GM23338 (cell line): ENCODE data around the gene FOCAD. TPM values are rescaled to one million over a fixed set of nuclear protein-coding genes. Genes with fewer than 3 reads are reported as not detected.

ENCODE experiments used
- ATAC-seq: fragments of 200-7000 bp; cut with Tn5 transposase; 3 replicates; pipeline ENCODE4 v1.9.1; 2020
- DNase-seq: peaks from one replicate; pipeline ENCODE4 v3.0.0-alpha.2; 2015; ENCODE audit warnings: low spot score
- H2AFZ ChIP-seq: fragments of 200-600 bp; sonication (generic); 2 replicates; pipeline ENCODE4 v1.8.0; 2016; ENCODE audit warnings: antibody characterized with exemption, mild to moderate bottlenecking, moderate library complexity
- H3F3A ChIP-seq: fragments of 200-600 bp; sonication (generic); replicated peaks from 2 replicates; pipeline ENCODE4 v1.8.0; 2017; ENCODE audit warnings: antibody characterized with exemption, mixed run types, low read depth
- H3K27ac ChIP-seq: fragments of 200-600 bp; sonication (generic); 2 replicates; pipeline ENCODE4 v1.6.1; 2016; ENCODE audit warnings: low read depth
- H3K27me3 ChIP-seq: fragments of 200-600 bp; sonication (generic); 2 replicates; pipeline ENCODE4 v1.8.0; 2016; ENCODE audit warnings: mild to moderate bottlenecking, mixed run types, moderate library complexity; ENCODE audit not compliant: insufficient read depth
- H3K36me3 ChIP-seq: fragments of 200-600 bp; sonication (generic); 2 replicates; pipeline ENCODE4 v1.8.0; 2016; ENCODE audit warnings: mild to moderate bottlenecking; ENCODE audit not compliant: insufficient read depth
- H3K4me1 ChIP-seq: fragments of 200-600 bp; sonication (generic); 2 replicates; pipeline ENCODE4 v1.8.0; 2016; ENCODE audit warnings: mild to moderate bottlenecking, moderate library complexity; ENCODE audit not compliant: insufficient read depth
- H3K4me2 ChIP-seq: fragments of 200-600 bp; sonication (generic); 2 replicates; pipeline ENCODE4 v1.7.1; 2017; ENCODE audit warnings: mixed run types
- H3K4me3 ChIP-seq: fragments of 200-600 bp; sonication (generic); 2 replicates; pipeline ENCODE4 v1.6.1; 2016; ENCODE audit warnings: mixed run types
- H3K79me2 ChIP-seq: fragments of 200-600 bp; sonication (generic); replicated peaks from 2 replicates; pipeline ENCODE4 v1.8.0; 2017; ENCODE audit warnings: mild to moderate bottlenecking; ENCODE audit not compliant: insufficient read depth
- H3K9me2 ChIP-seq: fragments of 200-600 bp; sonication (generic); 2 replicates; pipeline ENCODE4 v1.8.0; 2017; ENCODE audit not compliant: insufficient read depth
- H4K20me1 ChIP-seq: fragments of 200-600 bp; sonication (generic); replicated peaks from 2 replicates; pipeline ENCODE4 v1.8.0; 2017; ENCODE audit warnings: mild to moderate bottlenecking; ENCODE audit not compliant: insufficient read depth
- H3K27ac Mint-ChIP-seq: 2 replicates; pipeline ENCODE4 v1.8.0; 2020; ENCODE audit warnings: inconsistent platforms, mild to moderate bottlenecking, moderate library complexity, mixed read lengths
- H3K27me3 Mint-ChIP-seq: 3 replicates; pipeline ENCODE4 v1.8.0; 2022; ENCODE audit warnings: low read depth, mild to moderate bottlenecking, moderate library complexity, mixed read lengths, inconsistent platforms; ENCODE audit not compliant: insufficient read depth, poor library complexity
- H3K36me3 Mint-ChIP-seq: 3 replicates; pipeline ENCODE4 v1.8.0; 2021; ENCODE audit warnings: low read depth, mild to moderate bottlenecking, inconsistent platforms, moderate library complexity, mixed read lengths
- H3K4me1 Mint-ChIP-seq: 3 replicates; pipeline ENCODE4 v1.8.0; 2020; ENCODE audit warnings: mild to moderate bottlenecking, inconsistent platforms, mixed read lengths
- H3K4me3 Mint-ChIP-seq: 3 replicates; pipeline ENCODE4 v1.8.0; 2021; ENCODE audit warnings: moderate library complexity, mild to moderate bottlenecking, inconsistent platforms, mixed read lengths
- H3K9me3 Mint-ChIP-seq: 3 replicates; pipeline ENCODE4 v1.8.0; 2020; ENCODE audit warnings: moderate library complexity, mild to moderate bottlenecking, inconsistent platforms, mixed read lengths
- CREB1 ChIP-seq: fragments of 250-450 bp; sonication (Bioruptor Pico); IDR thresholded peaks from 2 replicates; pipeline ENCODE4 v1.5.0; 2020; ENCODE audit warnings: low read depth, mild to moderate bottlenecking, moderate library complexity
- EZH2phosphoT487 ChIP-seq: fragments of 200-600 bp; sonication (generic); IDR thresholded peaks from one replicate; pipeline ENCODE4 v1.8.1; 2018; ENCODE audit warnings: antibody characterized with exemption; ENCODE audit not compliant: unreplicated experiment
- POLR2AphosphoS5 ChIP-seq: IDR thresholded peaks from 2 replicates; pipeline ENCODE4 v1.6.1; 2016; ENCODE audit warnings: antibody characterized with exemption, low read depth
- STAT1 ChIP-seq: IDR thresholded peaks from one replicate; pipeline ENCODE4 v1.6.1; 2016; ENCODE audit warnings: antibody characterized with exemption; ENCODE audit not compliant: unreplicated experiment
- ZNF114 ChIP-seq: fragments of 250-450 bp; sonication (Bioruptor Pico); IDR thresholded peaks from 2 replicates; pipeline ENCODE4 v1.5.0; 2020; ENCODE audit warnings: mild to moderate bottlenecking, moderate library complexity
- ZNF331 ChIP-seq: fragments of 250-450 bp; sonication (Bioruptor Pico); IDR thresholded peaks from 2 replicates; pipeline ENCODE4 v1.5.0; 2020; ENCODE audit warnings: low read depth, mild to moderate bottlenecking, moderate library complexity
- polyA plus RNA-seq: library from polyadenylated mRNA; unstranded; fragments of >200 nt; fragmentation: Nextera tagmentation; extraction: Ambion mirVana; gene quantifications from 2 replicates; pipeline ENCODE4 v1.2.1, GENCODE V29; 2016
- total RNA-seq: library from RNA; depleted of rRNA; stranded (reverse); fragments of >200 nt; shearing (Covaris generic); gene quantifications from 2 replicates; pipeline ENCODE4 v1.2.3, GENCODE V29; 2014
- TF ChIP-seq, protein P1 (sequence below): fragments of 250-450 bp; sonication (Bioruptor Pico); IDR thresholded peaks from 2 replicates; pipeline ENCODE4 v1.5.0; 2020; ENCODE audit warnings: mild to moderate bottlenecking, moderate library complexity
- TF ChIP-seq, protein P2 (sequence below): IDR thresholded peaks from one replicate; pipeline ENCODE4 v1.6.1; 2018; ENCODE audit warnings: antibody characterized with exemption; ENCODE audit not compliant: unreplicated experiment
- TF ChIP-seq, protein P3 (sequence below): IDR thresholded peaks from 2 replicates; pipeline ENCODE4 v1.6.1; 2016; ENCODE audit warnings: antibody characterized with exemption

FOCAD gene
- total and polyA plus RNA-seq, 2 experiments from 2014 or later = 13.7 to 66.5 TPM

DNA sequence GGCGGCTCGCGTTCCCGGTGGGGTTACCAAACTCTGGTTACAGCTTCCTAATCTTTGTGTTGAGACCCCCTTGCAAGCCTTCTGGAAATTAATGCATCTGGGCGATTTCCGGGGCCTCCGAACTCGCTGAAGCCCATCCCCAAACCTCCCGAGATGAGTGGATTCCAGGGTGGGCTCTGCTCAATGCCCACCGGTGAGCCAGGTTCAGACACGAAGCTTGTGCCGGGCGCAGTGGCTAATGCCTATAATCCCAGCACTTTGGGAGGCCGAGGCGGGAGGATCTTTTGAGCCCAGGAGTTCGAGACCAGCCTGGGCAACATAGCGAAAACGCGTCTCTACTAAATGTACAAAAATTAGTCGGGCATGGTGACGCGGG lies 347.7 kb downstream of the FOCAD start (continued):
- TF ChIP-seq, protein P1, sequence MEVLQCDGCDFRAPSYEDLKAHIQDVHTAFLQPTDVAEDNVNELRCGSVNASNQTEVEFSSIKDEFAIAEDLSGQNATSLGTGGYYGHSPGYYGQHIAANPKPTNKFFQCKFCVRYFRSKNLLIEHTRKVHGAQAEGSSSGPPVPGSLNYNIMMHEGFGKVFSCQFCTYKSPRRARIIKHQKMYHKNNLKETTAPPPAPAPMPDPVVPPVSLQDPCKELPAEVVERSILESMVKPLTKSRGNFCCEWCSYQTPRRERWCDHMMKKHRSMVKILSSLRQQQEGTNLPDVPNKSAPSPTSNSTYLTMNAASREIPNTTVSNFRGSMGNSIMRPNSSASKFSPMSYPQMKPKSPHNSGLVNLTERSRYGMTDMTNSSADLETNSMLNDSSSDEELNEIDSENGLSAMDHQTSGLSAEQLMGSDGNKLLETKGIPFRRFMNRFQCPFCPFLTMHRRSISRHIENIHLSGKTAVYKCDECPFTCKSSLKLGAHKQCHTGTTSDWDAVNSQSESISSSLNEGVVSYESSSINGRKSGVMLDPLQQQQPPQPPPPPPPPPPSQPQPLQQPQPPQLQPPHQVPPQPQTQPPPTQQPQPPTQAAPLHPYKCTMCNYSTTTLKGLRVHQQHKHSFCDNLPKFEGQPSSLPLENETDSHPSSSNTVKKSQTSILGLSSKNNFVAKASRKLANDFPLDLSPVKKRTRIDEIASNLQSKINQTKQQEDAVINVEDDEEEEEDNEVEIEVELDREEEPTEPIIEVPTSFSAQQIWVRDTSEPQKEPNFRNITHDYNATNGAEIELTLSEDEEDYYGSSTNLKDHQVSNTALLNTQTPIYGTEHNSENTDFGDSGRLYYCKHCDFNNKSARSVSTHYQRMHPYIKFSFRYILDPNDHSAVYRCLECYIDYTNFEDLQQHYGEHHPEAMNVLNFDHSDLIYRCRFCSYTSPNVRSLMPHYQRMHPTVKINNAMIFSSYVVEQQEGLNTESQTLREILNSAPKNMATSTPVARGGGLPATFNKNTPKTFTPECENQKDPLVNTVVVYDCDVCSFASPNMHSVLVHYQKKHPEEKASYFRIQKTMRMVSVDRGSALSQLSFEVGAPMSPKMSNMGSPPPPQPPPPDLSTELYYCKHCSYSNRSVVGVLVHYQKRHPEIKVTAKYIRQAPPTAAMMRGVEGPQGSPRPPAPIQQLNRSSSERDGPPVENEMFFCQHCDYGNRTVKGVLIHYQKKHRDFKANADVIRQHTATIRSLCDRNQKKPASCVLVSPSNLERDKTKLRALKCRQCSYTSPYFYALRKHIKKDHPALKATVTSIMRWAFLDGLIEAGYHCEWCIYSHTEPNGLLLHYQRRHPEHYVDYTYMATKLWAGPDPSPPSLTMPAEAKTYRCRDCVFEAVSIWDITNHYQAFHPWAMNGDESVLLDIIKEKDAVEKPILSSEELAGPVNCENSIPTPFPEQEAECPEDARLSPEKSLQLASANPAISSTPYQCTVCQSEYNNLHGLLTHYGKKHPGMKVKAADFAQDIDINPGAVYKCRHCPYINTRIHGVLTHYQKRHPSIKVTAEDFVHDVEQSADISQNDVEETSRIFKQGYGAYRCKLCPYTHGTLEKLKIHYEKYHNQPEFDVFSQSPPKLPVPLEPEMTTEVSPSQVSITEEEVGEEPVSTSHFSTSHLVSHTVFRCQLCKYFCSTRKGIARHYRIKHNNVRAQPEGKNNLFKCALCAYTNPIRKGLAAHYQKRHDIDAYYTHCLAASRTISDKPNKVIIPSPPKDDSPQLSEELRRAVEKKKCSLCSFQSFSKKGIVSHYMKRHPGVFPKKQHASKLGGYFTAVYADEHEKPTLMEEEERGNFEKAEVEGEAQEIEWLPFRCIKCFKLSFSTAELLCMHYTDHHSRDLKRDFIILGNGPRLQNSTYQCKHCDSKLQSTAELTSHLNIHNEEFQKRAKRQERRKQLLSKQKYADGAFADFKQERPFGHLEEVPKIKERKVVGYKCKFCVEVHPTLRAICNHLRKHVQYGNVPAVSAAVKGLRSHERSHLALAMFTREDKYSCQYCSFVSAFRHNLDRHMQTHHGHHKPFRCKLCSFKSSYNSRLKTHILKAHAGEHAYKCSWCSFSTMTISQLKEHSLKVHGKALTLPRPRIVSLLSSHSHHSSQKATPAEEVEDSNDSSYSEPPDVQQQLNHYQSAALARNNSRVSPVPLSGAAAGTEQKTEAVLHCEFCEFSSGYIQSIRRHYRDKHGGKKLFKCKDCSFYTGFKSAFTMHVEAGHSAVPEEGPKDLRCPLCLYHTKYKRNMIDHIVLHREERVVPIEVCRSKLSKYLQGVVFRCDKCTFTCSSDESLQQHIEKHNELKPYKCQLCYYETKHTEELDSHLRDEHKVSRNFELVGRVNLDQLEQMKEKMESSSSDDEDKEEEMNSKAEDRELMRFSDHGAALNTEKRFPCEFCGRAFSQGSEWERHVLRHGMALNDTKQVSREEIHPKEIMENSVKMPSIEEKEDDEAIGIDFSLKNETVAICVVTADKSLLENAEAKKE = no peak
- TF ChIP-seq ZNF331 (no peak), STAT1 (no peak)
- TF ChIP-seq, protein P2, sequence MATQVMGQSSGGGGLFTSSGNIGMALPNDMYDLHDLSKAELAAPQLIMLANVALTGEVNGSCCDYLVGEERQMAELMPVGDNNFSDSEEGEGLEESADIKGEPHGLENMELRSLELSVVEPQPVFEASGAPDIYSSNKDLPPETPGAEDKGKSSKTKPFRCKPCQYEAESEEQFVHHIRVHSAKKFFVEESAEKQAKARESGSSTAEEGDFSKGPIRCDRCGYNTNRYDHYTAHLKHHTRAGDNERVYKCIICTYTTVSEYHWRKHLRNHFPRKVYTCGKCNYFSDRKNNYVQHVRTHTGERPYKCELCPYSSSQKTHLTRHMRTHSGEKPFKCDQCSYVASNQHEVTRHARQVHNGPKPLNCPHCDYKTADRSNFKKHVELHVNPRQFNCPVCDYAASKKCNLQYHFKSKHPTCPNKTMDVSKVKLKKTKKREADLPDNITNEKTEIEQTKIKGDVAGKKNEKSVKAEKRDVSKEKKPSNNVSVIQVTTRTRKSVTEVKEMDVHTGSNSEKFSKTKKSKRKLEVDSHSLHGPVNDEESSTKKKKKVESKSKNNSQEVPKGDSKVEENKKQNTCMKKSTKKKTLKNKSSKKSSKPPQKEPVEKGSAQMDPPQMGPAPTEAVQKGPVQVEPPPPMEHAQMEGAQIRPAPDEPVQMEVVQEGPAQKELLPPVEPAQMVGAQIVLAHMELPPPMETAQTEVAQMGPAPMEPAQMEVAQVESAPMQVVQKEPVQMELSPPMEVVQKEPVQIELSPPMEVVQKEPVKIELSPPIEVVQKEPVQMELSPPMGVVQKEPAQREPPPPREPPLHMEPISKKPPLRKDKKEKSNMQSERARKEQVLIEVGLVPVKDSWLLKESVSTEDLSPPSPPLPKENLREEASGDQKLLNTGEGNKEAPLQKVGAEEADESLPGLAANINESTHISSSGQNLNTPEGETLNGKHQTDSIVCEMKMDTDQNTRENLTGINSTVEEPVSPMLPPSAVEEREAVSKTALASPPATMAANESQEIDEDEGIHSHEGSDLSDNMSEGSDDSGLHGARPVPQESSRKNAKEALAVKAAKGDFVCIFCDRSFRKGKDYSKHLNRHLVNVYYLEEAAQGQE = no peak

DNA sequence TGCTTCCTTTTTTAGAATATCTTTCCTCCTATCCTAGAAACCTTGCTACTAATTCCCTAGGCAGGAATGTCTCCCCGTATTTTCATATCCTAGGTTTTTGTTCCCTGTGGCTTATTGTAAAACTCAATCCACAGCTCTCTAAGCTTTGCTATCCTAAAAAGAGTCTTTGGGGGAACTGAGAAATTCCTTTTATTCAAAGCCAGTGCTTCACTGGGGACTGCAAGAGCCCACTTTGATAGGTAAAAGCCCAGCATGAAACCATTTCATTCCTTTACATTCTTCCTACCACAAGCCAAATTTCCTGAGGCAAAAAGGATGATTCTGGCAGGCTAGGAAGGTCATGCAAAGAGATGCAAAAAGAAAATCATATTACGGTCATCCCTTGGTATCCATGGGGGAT lies 353.2 kb downstream of the FOCAD start:
- ATAC-seq (peak; percentile 63), DNase-seq (peak; percentile 41)
- Histone ChIP-seq H3K79me2 (no peaks in the 10 kb centered on the region), H3K4me1 (no peaks in the 10 kb centered on the region), H3K9me2 (no peaks in the 10 kb centered on the region), H3K4me3 (no peak overlapping the region), H2AFZ (no peak overlapping the region), H3K36me3 (no peaks in the 10 kb centered on the region), H3F3A (no peaks in the 10 kb centered on the region), H3K27me3 (peaks cover 7% of the 10 kb centered on the region; the same call in 1 of the 2 replicates), H3K4me2 (no peak overlapping the region), H3K27ac (no peak overlapping the region), H4K20me1 (no peaks in the 10 kb centered on the region)
- Mint-ChIP-seq H3K4me3 (no peak overlapping the region), H3K36me3 (no peaks in the 10 kb centered on the region), H3K9me3 (no peaks in the 10 kb centered on the region), H3K27me3 (peaks cover 13% of the 10 kb centered on the region), H3K27ac (no peak overlapping the region), H3K4me1 (peaks cover 10% of the 10 kb centered on the region)
- TF ChIP-seq ZNF114 (CRISPR knock-in tag) (no peak), POLR2AphosphoS5 (no peak), CREB1 (CRISPR knock-in tag) (no peak), EZH2phosphoT487 (no peak), STAT1 (no peak)
- TF ChIP-seq, protein P3, sequence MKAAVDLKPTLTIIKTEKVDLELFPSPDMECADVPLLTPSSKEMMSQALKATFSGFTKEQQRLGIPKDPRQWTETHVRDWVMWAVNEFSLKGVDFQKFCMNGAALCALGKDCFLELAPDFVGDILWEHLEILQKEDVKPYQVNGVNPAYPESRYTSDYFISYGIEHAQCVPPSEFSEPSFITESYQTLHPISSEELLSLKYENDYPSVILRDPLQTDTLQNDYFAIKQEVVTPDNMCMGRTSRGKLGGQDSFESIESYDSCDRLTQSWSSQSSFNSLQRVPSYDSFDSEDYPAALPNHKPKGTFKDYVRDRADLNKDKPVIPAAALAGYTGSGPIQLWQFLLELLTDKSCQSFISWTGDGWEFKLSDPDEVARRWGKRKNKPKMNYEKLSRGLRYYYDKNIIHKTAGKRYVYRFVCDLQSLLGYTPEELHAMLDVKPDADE = no peak
- TF ChIP-seq, protein P2 = no peak
